GM21528 (cell line): Measurements from ENCODE around the gene FEV.

Source experiments
- ATAC-seq: cut with Tn5 transposase; IDR thresholded peaks from one replicate; pipeline ENCODE4 v1.9.1; 2021; ENCODE audit warnings: mild to moderate bottlenecking, moderate library complexity; ENCODE audit not compliant: unreplicated experiment, low FRiP score

Gene FEV

GRCh38 chr2:218979846-218980734, 4.9 kb downstream of the FEV start:
- peak; percentile 83 for ATAC-seq

- no peak for ATAC-seq
These were observed 9.8 kb downstream of the FEV start for GRCh38 chr2:218975060-218975777.

- ATAC-seq, result no peak
These were observed 14.1 kb downstream of the FEV start for GRCh38 chr2:218970894-218971293.

DNA sequence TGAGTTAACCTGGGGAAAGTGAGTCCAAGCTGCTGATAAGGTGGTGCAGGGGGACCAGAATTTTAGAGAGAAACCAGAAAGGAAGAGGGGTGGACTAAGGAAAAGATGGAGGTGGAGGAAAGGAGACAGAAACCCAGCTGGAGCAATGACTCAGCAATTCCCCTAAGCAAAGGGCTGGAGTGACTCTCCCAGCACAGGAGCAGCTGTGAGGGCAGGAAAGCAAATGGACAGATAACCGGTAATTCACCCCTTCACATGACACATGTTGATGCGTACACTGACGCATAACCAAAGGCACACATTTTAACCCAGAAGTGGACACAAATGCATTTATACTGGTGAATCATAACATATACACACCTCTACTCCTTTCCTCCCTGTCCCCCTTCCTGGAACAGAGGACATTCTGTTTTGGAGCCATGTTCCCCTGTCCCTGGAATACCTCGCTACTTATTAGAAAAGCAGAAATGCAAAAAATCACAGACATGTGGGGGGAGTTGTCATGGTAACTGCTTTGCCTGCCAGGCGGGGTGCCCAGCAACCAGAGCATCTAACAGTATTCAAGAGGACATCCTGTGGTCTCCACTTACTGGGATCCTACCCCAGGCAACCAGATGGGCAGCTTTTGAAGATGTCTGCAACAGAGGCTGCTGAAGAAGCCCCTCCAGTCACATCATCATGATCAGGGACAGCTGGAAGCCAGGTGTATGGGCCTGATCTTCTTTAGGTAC, 20.8 kb downstream of the FEV start:
- ATAC-seq, result no peak

DNA sequence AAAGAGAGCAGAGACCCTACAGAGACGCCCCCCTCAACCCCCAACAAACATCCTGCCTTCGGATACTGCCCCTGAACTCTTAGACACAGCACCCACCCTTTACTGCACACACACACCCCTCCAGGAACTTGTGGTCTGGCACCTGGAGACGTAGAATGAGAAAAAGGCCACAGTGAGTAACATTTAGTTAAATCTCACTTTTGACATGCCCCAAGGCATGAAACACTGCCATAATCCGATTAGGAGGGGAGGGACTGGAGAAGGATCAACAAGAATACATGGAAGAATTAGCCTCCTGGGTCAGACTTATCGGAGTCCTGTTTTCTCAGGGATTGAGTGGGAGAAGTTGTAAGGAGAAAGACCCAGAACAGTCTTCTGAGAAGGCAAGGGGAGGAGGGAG, 21.4 kb downstream of the FEV start:
- no peak for ATAC-seq

GRCh38 chr2:218962859-218963492, 22.0 kb downstream of the FEV start:
- no peak for ATAC-seq

- no peak for ATAC-seq
These were observed 23.1 kb downstream of the FEV start for GRCh38 chr2:218961651-218962570.

- no peak for ATAC-seq
These were observed 23.8 kb downstream of the FEV start for GRCh38 chr2:218961229-218961628.

GRCh38 chr2:218960309-218961165, 24.4 kb downstream of the FEV start:
- ATAC-seq, result no peak

DNA sequence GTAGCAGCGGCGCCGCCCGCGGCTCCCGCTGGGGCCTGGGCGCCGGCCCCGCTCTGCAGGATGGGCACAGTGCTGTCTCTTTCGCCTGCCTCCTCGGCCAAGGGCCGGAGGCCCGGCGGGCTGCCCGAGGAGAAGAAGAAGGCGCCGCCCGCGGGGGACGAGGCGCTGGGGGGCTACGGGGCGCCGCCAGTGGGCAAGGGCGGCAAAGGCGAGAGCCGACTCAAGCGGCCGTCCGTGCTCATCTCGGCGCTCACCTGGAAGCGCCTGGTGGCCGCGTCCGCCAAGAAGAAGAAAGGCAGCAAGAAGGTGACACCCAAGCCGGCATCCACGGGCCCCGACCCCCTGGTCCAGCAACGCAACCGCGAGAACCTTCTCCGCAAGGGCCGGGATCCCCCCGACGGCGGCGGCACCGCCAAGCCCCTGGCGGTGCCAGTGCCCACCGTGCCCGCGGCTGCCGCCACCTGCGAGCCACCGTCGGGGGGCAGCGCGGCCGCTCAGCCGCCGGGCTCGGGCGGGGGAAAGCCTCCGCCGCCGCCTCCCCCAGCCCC, 25.1 kb downstream of the FEV start:
- no peak for ATAC-seq

GRCh38 chr2:218959141-218959731, 25.7 kb downstream of the FEV start, which contains the start of gene CDK5R2:
CDK5R2 (plus strand) TSS chr2:218959666; CDS start chr2:218959821, 155 bp downstream.
- peak; percentile 96 for ATAC-seq

DNA sequence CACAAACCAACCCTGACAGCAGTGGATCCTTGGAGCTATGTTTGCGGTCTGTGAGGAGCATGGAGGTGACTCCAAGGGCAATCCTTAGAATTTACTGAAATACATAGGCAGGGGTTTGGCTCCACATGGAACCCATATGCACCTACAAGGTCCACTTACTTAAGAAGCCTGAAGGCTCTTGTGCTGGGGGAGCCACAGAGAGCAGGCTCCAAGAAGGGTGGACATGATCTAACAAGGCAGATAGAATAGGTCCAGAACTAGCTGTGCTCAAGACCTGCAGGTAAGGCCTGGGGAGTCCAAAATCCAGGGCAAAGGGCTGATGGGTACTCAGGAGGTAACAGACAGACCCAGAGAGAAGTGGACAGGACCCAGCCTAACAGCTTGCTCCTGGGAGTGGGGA, 26.7 kb downstream of the FEV start:
- no peak for ATAC-seq

GRCh38 chr2:218957671-218958070, 27.3 kb downstream of the FEV start:
- no peak for ATAC-seq

DNA sequence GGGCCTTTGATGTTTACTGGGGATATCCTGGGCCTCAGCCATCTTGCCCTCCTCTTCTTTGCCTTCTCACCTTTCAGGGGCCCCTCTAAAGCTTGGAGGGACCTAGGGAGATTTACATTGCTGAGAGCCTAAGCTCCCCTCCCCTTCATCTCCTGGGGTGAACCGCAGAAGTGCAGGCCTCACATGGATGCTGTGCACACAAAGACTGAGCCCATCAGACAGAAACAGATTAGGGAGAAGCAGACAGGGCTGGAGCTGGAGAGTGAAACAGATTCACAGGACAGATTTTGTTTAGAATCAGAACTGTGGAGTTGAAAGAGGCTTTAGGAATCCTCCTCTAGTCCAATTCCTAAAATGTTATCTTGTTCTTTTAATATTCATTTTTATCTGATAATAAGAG, 28.9 kb downstream of the FEV start:
- ATAC-seq, result no peak

GRCh38 chr2:218954541-218955300, 30.3 kb downstream of the FEV start:
- no peak for ATAC-seq

GRCh38 chr2:218953366-218953954, 31.5 kb downstream of the FEV start:
- no peak for ATAC-seq

GRCh38 chr2:218952160-218952559, 32.8 kb downstream of the FEV start:
- ATAC-seq, result no peak
